Activated naive CD8-positive, alpha-beta T cell treated with anti-CD3 and anti-CD28 coated beads, Interleukin-2, amount 50 U/mL, for 16 hours (primary cell): Measurements from ENCODE around the gene ADAM12.

Experiments
- DNase-seq: peaks from one replicate; pipeline ENCODE4 v3.0.0-alpha.2; 2020; ENCODE audit warnings: low read depth, low spot score

ADAM12 gene

GRCh38 chr10:126387931-126388911 is at the start of gene ADAM12:
Gene ADAM12 (minus strand): TSS chr10:126388477. CDS start chr10:126388145, 332 bp downstream.
- no peak for DNase-seq

- DNase-seq: no peak
Measured at GRCh38 chr10:126437635-126438406, 49.5 kb upstream of the ADAM12 start.

- no peak for DNase-seq
Measured at GRCh38 chr10:126434235-126434634, 46.0 kb upstream of the ADAM12 start.

- no peak for DNase-seq
Measured at GRCh38 chr10:126433351-126433750, 45.1 kb upstream of the ADAM12 start.

- DNase-seq: no peak
Measured at GRCh38 chr10:126432507-126432906, 44.2 kb upstream of the ADAM12 start.

GRCh38 chr10:126431816-126432215 is 43.5 kb upstream of the ADAM12 start:
- DNase-seq: no peak

- no peak for DNase-seq
Measured at GRCh38 chr10:126430512-126430911, 42.2 kb upstream of the ADAM12 start.

- no peak for DNase-seq
Measured at GRCh38 chr10:126429275-126429674, 41.0 kb upstream of the ADAM12 start.

GRCh38 chr10:126425489-126426065 is 37.3 kb upstream of the ADAM12 start:
- DNase-seq: no peak

GRCh38 chr10:126425032-126425431 is 36.8 kb upstream of the ADAM12 start:
- no peak for DNase-seq

GRCh38 chr10:126423732-126424491 is 35.6 kb upstream of the ADAM12 start:
- no peak for DNase-seq

GRCh38 chr10:126422567-126422966 is 34.3 kb upstream of the ADAM12 start:
- DNase-seq: no peak

- DNase-seq: no peak
Measured at GRCh38 chr10:126421756-126422256, 33.5 kb upstream of the ADAM12 start.

- no peak for DNase-seq
Measured at GRCh38 chr10:126420567-126421300, 32.5 kb upstream of the ADAM12 start.

GRCh38 chr10:126417220-126417825 is 29.0 kb upstream of the ADAM12 start:
- no peak for DNase-seq

GRCh38 chr10:126409821-126410220 is 21.5 kb upstream of the ADAM12 start:
- no peak for DNase-seq

GRCh38 chr10:126408953-126409641 is 20.8 kb upstream of the ADAM12 start:
- no peak for DNase-seq

- no peak for DNase-seq
Measured at GRCh38 chr10:126407831-126408230, 19.6 kb upstream of the ADAM12 start.

GRCh38 chr10:126405239-126405775 is 17.0 kb upstream of the ADAM12 start:
- no peak for DNase-seq
